GM18519 (cell line): ENCODE results near the gene PLEKHB2.
"Not testable (repeated sequence)": the region's sequence is repeated elsewhere in the genome, so short reads cannot be mapped to it uniquely, and the experiment has no call there.

Source experiments
- ATAC-seq: cut with Tn5 transposase; IDR thresholded peaks from one replicate; pipeline ENCODE4 v1.9.1; 2021; ENCODE audit warnings: mild to moderate bottlenecking, moderate library complexity; ENCODE audit not compliant: unreplicated experiment, low FRiP score

The PLEKHB2 gene

DNA sequence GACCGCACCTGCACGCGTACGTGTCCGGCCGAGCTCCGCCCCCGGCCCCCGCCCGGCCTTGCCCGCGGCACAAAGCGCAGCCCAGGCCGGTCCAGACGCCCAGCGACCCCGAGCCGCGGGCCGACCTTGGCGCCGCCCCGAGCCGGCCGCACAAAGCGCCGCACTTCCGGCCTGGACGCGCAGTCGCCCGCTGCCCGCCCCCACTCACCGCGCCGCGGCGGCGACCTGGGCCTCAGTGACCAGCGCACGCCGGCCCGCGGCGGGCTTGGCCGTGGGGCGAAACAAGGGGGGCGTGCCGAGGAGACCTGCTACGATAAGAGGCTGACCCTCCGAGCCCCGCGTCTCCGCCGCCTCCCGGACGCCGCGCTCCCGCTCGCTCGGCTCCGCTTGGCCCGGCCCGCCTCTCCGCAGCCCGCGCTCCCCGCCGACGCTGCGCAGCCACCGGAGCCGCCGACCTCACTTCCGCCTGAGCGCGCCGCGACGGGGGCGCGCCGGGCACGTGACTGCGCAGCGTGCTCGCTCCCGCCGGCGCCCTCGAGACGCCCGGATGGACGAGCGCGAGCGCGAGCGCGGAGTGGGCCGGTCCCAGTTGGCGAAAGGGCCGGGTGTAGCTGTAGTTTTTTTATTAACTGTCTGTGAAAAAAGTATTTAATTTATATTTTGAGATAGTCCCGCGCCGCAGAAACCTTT is 12.0 kb upstream of the PLEKHB2 start, which contains the start of gene FAM168B:
FAM168B (minus strand) TSS at position 455 of the 690 bp plus-strand sequence. CDS start 10,814 bp downstream, outside the sequence.
- peak; percentile 74 for ATAC-seq

- peak; percentile 49 for ATAC-seq
These were observed 11.3 kb upstream of the PLEKHB2 start for GRCh38 chr2:131093696-131094462.

GRCh38 chr2:131094463-131095281 is 10.5 kb upstream of the PLEKHB2 start:
- no peak for ATAC-seq

GRCh38 chr2:131103165-131103564 is 2.0 kb upstream of the PLEKHB2 start:
- no peak for ATAC-seq

DNA sequence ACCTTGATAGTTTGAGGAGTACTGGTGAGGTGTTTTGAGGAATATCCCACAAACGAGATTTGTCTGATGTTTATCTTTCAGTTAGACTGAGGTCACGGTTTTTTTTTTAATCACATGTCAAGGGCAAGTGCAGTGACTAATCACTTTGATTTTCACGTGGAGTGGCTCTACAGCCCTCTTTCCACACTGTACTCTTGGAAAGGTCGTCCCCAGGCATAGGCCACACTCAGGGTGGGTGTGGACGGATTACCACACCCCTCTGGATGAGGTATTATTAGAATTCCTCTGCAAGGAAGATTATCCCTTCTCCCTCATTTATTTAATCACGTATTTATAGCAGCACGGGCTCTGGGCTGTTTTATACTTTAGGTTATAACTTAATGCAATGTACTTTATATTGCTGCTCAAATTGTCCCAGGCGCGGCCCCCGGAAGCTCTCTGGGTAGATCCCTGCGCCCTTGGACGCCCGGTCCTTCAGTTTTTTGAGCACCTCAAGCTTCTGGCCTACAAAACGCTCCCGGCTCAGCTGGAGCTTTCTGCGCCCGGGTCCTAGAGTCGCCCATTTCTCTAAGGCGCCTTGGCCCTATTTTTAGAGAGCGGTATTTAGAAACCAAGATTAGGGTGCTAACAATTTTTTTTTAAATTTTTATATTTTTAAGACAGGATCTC is 515 bp upstream of the PLEKHB2 start:
- peak; percentile 53 for ATAC-seq

GRCh38 chr2:131105950-131106801 is 1.0 kb downstream of the PLEKHB2 start:
- ATAC-seq = no peak

- ATAC-seq = no peak
These were observed 7.4 kb downstream of the PLEKHB2 start for GRCh38 chr2:131112529-131112928.

- ATAC-seq = no peak
These were observed 8.6 kb downstream of the PLEKHB2 start for GRCh38 chr2:131113566-131114227.

DNA sequence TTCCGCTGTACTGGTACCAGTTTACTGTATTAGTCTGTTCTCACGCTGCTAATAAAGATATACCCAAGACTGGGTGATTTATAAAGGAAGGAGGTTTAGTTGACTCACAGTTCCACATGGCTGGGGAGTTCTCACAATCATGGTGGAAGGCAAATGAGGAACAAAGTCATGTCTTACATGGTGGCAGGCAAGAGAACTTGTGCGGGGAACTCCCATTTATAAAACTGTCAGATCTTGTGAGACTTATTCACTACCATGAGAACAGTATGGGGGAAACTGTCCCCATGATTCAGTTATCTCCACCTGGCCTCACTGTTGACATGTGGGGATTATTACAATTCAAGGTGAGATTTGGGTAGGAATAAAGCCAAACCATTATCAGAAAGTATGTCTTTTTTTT is 9.8 kb downstream of the PLEKHB2 start:
- not testable (repeated sequence) for ATAC-seq

DNA sequence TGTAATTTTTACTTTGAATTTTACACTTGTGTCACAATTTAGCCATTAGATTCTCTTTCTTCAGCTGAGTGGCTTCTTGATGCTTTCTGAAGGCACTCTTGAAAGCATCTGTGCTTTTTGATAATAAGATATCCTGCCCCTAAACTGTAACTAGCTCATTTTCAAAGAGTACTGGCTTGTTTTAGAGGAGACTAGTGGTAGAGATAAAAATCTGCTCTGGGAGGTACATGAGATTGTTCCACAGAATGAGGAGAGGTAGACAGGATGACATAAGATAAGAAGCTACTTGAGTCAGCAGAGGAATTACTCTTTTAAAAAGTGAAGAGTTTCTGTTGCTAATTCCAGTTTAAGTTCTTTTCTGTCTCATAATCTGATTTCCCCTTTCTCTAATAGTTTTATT is 10.6 kb downstream of the PLEKHB2 start:
- no peak for ATAC-seq

- no peak for ATAC-seq
These were observed 15.7 kb downstream of the PLEKHB2 start for GRCh38 chr2:131120815-131121317.

- ATAC-seq = no peak
These were observed 16.3 kb downstream of the PLEKHB2 start for GRCh38 chr2:131121464-131121863.

GRCh38 chr2:131122496-131122895 is 17.4 kb downstream of the PLEKHB2 start:
- no peak for ATAC-seq

- ATAC-seq = no peak
These were observed 18.1 kb downstream of the PLEKHB2 start for GRCh38 chr2:131123192-131123591.

GRCh38 chr2:131125195-131125757 is 20.1 kb downstream of the PLEKHB2 start:
- ATAC-seq = no peak

DNA sequence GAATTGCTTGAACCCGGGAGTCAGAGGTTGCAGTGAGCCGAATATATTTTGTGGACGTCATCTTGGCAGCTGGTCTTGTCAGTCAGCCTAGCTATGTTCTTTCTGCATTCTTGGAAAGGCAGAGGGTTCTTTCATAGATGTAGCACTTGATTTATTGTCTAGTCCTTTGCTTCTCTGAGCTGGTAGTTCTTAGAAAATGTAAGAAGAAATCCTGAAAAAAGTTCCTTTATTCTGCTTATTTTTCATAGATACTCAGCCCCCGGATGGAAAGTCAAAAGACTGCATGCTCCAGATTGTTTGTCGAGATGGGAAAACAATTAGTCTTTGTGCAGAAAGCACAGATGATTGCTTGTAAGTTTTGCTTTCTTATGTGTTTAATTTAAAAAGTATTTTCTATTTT is 21.3 kb downstream of the PLEKHB2 start:
- no peak for ATAC-seq

DNA sequence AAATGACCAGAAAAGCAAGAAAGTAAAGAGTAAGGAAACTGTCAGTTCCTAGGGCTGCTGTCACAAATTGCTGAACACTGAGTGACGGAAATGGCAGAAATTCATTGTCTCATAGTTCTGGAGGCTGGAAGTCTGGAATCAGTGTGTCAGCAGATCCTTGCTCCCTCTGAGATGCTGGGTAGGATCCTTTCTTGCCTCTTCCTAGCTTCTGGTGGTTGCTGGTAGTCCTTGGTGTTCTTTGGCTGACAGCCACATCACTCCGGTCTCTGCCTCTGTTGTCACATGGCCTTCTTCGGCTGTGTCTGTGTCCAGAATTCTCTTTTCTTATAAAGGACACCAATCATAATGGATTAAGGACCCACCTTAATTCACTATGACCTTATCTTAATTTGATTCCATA is 21.9 kb downstream of the PLEKHB2 start:
- no peak for ATAC-seq

- no peak for ATAC-seq
These were observed 22.8 kb downstream of the PLEKHB2 start for GRCh38 chr2:131127981-131128380.

- no peak for ATAC-seq
These were observed 25.1 kb downstream of the PLEKHB2 start for GRCh38 chr2:131130298-131130596.
